ENCODE data around the gene MPDZ.

Gene MPDZ

DNA sequence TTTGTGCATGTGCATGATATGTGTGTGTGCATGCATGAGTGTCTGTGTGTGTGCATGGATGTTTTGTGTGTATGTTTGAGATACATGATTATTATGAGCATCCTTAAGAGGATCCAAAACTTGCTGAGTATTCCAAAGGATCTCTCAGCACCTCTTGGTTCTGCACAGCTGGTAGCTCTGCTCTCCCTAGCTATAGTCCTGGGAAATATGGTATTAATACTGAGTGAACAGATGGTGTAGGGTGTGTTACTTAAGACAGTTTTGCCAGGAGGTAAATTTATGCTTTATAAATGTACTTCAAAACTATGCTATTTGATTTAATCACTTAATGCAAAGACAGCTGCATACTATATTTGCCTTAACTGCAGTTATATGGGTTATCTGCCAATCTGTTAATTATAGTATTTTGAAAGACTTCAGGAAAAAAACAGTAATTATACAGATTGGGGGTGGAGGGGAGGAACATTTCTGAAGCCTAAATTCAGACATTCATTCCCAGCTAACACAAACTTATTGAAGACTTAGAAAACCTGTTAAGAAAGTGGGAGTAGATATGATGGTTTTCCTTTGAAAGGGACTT lies 215.5 kb downstream of the MPDZ start:
- Histone ChIP-seq H3K27me3 (ENCODE audit: insufficient read depth, low read length) (no peaks in the 10 kb centered on the region), H4K20me1 (ENCODE audit: insufficient read depth, low read length) (no peaks in the 10 kb centered on the region), H3F3A (ENCODE audit: insufficient read depth, low read length) (no peaks in the 10 kb centered on the region), H3K4me3 (ENCODE audit: low read depth, low read length, poor library complexity, severe bottlenecking) (no peak overlapping the region), H2AFZ (ENCODE audit: low read length) (no peak overlapping the region), H3K9me2 (ENCODE audit: low read depth, low read length) (no peaks in the 10 kb centered on the region), H3K4me2 (ENCODE audit: low read length) (no peak overlapping the region), H3K27ac (ENCODE audit: low read depth, low read length, poor library complexity, severe bottlenecking) (no peak overlapping the region), H3K36me3 (ENCODE audit: insufficient read depth, low read length) (no peaks in the 10 kb centered on the region), H3K79me2 (ENCODE audit: insufficient read depth, low read length) (no peaks in the 10 kb centered on the region), H3K9me3 (ENCODE audit: low read length) (no peaks in the 10 kb centered on the region), H3K4me1 (ENCODE audit: insufficient read depth, low read length, severe bottlenecking) (no peaks in the 10 kb centered on the region), H3K9ac (ENCODE audit: low read length) (no peak overlapping the region)
- TF ChIP-seq, protein P1, sequence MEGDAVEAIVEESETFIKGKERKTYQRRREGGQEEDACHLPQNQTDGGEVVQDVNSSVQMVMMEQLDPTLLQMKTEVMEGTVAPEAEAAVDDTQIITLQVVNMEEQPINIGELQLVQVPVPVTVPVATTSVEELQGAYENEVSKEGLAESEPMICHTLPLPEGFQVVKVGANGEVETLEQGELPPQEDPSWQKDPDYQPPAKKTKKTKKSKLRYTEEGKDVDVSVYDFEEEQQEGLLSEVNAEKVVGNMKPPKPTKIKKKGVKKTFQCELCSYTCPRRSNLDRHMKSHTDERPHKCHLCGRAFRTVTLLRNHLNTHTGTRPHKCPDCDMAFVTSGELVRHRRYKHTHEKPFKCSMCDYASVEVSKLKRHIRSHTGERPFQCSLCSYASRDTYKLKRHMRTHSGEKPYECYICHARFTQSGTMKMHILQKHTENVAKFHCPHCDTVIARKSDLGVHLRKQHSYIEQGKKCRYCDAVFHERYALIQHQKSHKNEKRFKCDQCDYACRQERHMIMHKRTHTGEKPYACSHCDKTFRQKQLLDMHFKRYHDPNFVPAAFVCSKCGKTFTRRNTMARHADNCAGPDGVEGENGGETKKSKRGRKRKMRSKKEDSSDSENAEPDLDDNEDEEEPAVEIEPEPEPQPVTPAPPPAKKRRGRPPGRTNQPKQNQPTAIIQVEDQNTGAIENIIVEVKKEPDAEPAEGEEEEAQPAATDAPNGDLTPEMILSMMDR (IDR thresholded peaks at IDR 0.05; ENCODE audit: low read length) = no peak

DNA sequence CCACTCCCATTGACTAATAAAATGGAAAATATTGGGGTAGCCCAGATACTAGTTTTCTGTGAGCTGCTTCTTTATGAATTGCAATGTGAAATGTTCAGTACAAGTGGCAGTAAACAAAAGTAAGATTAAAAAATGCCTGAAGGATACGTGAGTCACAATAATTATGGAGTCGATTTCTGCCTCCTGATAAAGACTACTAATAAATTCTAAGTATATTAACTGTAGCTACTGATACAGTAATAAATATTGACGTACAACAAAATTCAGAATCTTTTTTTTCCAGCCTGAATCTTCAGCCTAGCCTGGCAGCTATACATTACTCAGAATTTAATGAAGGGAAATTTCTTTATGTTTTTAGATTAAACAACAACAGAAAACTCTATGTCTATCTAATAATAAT lies 218.1 kb downstream of the MPDZ start:
- Histone ChIP-seq H2AFZ (ENCODE audit: low read length) (no peak overlapping the region), H3K4me3 (ENCODE audit: low read depth, low read length, poor library complexity, severe bottlenecking) (no peak overlapping the region), H3K9ac (ENCODE audit: low read length) (no peak overlapping the region), H3K27ac (ENCODE audit: low read depth, low read length, poor library complexity, severe bottlenecking) (no peak overlapping the region), H3K4me2 (ENCODE audit: low read length) (no peak overlapping the region), H3K27me3 (ENCODE audit: insufficient read depth, low read length) (no peaks in the 10 kb centered on the region), H3K79me2 (ENCODE audit: insufficient read depth, low read length) (no peaks in the 10 kb centered on the region), H4K20me1 (ENCODE audit: insufficient read depth, low read length) (no peaks in the 10 kb centered on the region), H3K4me1 (ENCODE audit: insufficient read depth, low read length, severe bottlenecking) (no peaks in the 10 kb centered on the region), H3F3A (ENCODE audit: insufficient read depth, low read length) (no peaks in the 10 kb centered on the region), H3K9me2 (ENCODE audit: low read depth, low read length) (no peaks in the 10 kb centered on the region), H3K36me3 (ENCODE audit: insufficient read depth, low read length) (no peaks in the 10 kb centered on the region), H3K9me3 (ENCODE audit: low read length) (no peaks in the 10 kb centered on the region)
- no peak for TF ChIP-seq EZH2 (IDR thresholded peaks at IDR 0.05; ENCODE audit: borderline replicate concordance, low read length)
- TF ChIP-seq, protein P1 (IDR thresholded peaks at IDR 0.05; ENCODE audit: low read length) = no peak

All from OCI-LY1 (cell line).